Choroid plexus epithelial cell (primary cell): Measurements from ENCODE around the gene SP140.

Source experiments
- DNase-seq: peaks from one replicate; pipeline ENCODE4 v3.0.0-alpha.2; 2010; ENCODE audit warnings: low read depth
- H3K4me3 ChIP-seq: 2 replicates; pipeline ENCODE4 v1.5.1; 2011; ENCODE audit warnings: low read depth, mild to moderate bottlenecking, control low read depth, low read length, moderate library complexity
- TF ChIP-seq, protein P1 (sequence below): conservative IDR thresholded peaks from 2 replicates; pipeline ENCODE4 v1.5.1; 2011; ENCODE audit warnings: low read depth, mild to moderate bottlenecking, control low read depth, inconsistent platforms, low read length, moderate library complexity

The SP140 gene

DNA sequence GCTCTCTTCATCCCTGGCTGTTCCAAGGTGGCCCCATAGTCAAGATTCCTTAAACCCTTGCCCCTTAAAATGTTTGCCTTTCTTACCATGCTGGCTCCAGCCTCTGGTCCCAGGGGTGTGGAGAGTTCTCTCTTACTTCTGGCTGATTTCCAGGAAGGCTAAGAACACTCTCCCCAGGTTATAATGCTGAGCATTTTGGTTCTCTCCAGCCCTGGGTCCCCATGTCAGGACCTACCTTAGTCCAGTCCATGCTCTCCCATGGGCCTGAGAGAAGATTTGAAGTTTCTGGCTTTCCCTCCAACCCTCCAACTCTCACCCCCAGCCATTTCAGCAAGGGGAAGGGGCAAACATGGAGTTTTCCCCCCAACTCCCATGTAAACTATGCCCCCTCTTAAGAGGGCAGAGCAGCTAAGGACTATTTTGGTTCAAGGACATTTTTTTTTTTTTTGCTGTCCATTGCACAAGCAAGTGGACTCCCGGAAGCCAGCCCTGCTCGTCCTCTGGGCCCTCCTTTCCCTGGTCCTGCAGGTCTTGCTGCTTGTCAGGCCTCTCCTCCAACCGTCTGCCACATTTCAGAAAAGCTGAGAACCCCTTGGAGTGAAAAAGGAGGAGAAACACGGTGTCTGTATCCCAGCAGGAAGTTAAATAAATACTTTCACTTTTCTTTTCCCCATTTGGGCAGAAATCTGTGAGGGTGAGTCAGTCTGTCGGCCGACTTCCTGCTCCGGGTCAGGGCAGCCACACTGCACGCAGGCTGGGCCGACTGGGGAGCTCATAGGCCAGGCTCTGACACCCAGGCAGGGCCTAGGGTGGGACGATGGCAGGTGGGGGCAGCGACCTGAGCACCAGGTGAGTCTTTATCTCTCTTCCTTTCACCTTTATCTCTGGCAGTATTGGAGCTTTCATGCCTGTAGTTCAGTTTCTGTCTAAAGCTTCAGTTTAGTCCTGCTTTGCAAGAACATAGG lies 101.2 kb downstream of the SP140 start, which contains the start of gene SP140L:
TSS of gene SP140L (plus strand) at position 741 of the 965 bp plus-strand sequence. CDS start at position 818, 77 bp downstream.
- H3K4me3 ChIP-seq: peak within 1 kb of the TSS; percentile 59
- TF ChIP-seq, protein P1, sequence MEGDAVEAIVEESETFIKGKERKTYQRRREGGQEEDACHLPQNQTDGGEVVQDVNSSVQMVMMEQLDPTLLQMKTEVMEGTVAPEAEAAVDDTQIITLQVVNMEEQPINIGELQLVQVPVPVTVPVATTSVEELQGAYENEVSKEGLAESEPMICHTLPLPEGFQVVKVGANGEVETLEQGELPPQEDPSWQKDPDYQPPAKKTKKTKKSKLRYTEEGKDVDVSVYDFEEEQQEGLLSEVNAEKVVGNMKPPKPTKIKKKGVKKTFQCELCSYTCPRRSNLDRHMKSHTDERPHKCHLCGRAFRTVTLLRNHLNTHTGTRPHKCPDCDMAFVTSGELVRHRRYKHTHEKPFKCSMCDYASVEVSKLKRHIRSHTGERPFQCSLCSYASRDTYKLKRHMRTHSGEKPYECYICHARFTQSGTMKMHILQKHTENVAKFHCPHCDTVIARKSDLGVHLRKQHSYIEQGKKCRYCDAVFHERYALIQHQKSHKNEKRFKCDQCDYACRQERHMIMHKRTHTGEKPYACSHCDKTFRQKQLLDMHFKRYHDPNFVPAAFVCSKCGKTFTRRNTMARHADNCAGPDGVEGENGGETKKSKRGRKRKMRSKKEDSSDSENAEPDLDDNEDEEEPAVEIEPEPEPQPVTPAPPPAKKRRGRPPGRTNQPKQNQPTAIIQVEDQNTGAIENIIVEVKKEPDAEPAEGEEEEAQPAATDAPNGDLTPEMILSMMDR: no peak
- DNase-seq: peak; percentile 87

DNA sequence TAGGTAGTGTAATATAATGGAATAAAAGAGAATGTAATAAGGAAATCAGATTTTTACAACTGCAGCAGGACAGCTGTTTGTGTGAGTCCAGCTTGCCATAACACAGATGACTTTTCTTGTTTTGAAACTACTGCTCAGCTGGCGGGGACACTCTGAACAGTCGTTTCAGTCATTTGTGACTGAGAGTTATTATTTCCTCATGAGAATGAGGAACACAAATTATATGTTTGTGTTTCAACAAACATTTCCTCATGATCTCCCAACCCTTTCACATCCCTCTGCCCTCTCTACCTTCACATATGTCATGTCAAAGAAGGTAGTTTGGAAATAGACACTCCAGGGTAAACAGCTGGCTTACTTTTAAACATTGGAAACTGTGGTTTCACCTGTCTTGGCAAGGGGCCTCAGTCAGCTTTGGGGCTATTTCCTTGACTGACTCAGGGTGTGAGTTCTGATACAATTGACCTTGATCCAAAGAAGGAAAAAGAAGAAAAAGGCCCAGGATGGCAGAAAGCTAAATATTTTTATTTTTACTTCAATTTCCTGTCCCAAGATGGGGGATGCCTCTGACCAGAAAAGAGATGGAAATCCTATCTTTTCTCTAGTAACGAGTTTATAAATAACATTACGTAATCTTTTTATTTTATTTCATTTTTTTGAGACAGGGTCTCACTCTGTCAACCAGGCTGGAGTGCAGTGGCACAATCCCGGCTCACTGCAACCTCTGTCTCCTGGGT lies 102.0 kb downstream of the SP140 start:
- no peak for DNase-seq
- TF ChIP-seq, protein P1: no peak
- peak overlapping the region; percentile 59 for H3K4me3 ChIP-seq

DNA sequence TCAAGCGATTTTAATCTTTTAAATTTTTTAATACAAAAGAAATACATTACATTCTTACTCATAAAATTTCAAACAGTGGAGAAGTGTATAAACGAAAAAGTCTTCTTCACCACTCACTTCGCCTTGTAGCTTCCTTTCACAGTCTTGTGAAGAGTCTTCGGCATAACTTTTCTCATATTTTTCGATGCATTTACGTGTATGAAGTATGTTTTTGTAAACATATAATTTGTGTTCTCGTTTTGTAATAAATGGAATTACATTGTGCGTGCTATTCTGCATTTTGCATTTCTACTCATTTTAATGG lies 102.6 kb downstream of the SP140 start:
- DNase-seq: no peak
- no peak overlapping the region for H3K4me3 ChIP-seq
- TF ChIP-seq, protein P1: no peak

DNA sequence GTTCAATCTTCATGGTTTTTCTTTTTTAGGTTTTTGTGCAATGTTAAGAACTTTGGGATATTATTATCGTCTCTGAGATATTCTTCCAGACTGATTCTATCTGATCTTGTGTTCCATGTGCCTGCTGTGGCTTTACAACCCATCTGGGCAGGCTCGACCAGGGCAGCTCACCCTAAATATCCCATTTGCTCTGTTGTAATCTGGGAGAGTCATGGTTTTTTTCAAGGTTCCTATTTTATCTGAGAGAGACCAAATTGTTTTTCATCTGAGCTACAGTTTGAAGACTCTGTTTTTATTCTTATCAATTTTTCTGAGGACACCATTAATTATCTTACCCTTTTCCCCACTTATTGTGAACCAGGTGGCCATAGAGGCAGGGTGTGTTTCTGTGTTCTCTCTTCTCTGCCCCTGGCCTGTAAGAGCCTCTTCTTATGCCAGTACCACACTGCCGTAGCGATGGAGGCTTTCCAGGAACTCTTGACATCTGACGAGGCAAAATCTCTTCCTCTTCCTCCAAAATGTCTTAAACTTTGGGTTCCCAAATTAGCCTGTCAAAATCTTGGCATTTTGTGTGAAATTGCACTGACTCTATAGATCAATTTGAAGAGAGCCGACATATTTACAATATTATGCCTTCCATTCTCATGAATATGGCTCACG lies 104.5 kb downstream of the SP140 start:
- DNase-seq: no peak
- TF ChIP-seq, protein P1: no peak
- no peak overlapping the region for H3K4me3 ChIP-seq

DNA sequence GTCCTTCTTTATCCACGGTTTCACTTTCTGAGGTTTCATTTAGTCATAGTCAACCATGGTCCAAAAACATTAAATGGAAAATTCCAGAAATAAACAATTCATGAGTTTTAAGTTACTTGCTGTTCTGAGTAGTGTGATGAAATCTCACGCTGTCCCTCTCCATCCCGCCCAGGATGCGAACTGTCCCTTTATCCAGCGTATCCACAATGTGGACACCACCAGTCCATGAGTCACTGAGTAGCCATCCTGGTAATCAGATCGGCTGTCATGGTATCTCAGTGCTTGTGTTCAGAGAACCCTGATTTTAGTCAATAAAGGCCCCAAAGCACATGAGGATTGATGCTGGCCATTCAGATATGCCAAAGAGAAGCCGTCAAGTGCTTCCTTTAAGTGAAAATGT lies 105.2 kb downstream of the SP140 start:
- TF ChIP-seq, protein P1: no peak
- peak; percentile 65 for DNase-seq
- peak overlapping the region; percentile 30 for H3K4me3 ChIP-seq

DNA sequence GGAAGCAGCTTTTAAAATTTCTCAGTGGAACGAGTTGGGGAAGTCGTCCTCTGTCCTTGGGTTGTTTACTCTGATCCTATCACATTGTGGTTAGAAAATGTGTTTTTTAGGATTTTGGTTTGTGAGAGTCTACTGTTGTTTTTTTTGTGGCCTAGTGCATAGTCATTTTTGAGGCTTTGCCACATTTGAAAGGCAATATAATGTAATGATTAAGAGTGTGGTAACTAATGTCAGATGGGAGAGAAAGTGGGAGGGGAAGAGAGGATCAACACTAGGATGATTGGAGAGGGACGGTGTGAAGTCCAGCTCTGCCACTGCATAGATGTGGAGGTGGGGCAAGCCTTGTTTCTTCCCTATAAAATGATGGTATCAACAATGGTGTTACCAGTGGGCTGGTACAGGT lies 109.9 kb downstream of the SP140 start:
- TF ChIP-seq, protein P1: no peak
- no peak for DNase-seq
- H3K4me3 ChIP-seq: no peak overlapping the region
